HS-5 (cell line): Measurements from ENCODE around the gene NCKAP5.

ENCODE experiments used
- DNase-seq: peaks from one replicate; pipeline ENCODE4 v3.0.0-alpha.2; 2012; ENCODE audit warnings: low read depth

The NCKAP5 gene

DNA sequence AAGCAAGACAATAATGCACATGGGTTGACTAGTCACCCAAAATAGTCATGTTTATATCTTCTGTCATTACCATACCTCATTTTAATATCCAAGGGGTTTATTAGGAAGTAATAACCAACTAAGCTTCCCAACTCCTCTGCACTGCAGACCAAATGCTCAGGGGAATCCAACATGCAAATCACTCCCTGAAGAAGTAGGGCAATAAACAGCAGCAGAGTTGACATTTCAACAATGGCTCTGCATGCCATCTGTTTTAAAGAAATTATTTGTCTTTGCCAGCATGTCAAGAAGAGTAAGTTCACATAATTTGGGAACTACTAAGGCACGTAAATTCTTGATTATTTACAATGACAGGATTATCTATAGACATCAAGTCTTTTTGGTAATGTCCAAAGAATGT lies 813.9 kb downstream of the NCKAP5 start:
- no peak for DNase-seq

DNA sequence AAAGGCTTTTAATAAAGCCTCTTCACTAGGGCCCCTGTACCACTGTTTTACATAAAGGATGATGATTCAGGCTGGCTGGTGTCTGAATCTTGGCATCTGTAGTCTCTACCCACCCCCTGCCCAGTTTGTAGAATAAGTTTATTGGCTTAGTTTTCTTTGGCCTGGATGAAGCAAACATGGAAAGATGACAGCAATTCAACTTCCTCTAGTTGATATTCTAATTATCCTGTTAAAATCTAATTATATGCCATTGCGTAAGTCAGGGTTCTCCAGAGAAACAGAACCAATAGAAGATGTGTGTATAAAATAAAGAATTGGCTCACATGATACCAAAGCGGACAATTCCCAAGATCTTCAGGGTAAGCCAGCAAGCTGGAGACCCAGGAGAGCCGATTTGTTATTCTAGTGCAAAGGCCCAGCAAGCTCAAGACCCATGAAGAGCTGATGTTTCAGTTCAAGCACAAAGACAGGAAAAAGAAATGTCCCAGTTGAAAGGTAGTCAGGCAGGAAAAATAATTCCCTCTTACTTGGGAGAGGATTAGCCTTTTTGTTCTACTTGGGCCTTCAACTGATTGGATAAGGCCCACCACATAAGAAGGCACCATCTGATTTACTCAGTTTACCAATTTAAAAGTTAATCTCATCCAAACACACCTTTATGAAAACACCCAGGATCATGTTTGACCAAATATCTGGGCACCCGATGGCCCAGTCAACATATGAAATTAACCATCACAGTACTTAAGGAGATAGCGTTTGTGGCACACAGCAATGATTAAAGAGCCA lies 815.6 kb downstream of the NCKAP5 start:
- DNase-seq: no peak

DNA sequence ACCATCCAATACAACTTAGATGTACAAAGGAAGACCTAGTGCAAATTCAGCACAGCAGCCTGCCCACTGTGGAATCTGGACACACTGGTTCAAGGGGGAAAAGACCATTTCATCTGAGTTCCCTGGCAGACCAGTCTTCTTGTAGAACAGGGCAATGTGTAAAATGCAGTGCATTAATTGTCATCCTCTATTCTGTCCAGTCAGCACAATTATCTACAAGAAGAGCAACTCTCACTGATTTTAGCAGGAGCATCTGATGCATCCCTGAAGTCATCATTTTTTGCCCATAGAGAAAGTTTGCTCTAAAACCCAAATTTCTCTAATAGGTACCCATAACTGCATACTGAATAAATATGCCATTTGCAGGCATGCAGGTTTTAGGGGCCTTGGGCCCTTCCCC lies 816.4 kb downstream of the NCKAP5 start:
- DNase-seq: no peak

GRCh38 chr2:132750606-132751005 lies 817.7 kb downstream of the NCKAP5 start:
- DNase-seq: no peak

GRCh38 chr2:132747046-132747445 lies 821.2 kb downstream of the NCKAP5 start:
- no peak for DNase-seq

GRCh38 chr2:132741754-132742153 lies 826.5 kb downstream of the NCKAP5 start:
- DNase-seq: no peak

- no peak for DNase-seq
These were observed 828.1 kb downstream of the NCKAP5 start for GRCh38 chr2:132740081-132740720.

- DNase-seq: no peak
These were observed 830.0 kb downstream of the NCKAP5 start for GRCh38 chr2:132738223-132738622.

DNA sequence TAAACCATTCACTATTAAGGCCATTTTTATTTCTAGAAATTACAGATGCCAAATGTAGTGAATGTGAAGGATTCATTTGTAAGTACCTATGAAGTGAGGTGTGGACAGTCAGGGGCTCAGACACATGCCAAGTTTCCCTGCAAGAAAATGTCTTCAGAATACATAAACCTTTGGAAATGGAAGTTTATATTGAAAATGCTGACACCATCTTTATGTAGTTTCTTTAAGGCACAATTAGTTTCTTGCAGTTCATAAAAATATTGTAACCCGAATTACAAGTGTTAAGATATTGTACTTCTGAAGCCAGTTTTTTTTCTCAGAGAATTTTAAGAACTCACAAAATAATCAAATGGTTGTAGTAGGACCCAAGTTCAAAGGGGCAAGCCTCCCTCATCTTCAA lies 832.2 kb downstream of the NCKAP5 start:
- no peak for DNase-seq

GRCh38 chr2:132734961-132735360 lies 833.3 kb downstream of the NCKAP5 start:
- DNase-seq: no peak

DNA sequence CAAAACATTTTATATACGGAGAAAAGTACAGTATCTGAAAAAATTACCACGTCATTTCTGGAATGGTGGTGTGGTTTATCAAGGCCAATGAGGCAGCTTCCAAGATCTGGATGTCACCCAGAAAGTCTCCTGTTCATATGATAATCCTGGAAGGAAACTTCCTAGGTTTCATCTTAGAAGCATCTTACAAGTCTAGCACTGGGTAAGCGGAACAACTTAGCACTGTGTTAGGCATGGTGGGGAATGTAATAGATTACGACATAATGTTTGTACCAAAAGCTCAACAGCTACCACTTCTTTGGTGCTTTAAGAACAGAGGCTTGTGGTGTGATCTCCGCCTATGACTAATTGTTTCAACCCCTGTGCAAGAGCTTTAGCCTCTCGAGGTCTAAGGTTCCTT lies 835.2 kb downstream of the NCKAP5 start:
- no peak for DNase-seq

DNA sequence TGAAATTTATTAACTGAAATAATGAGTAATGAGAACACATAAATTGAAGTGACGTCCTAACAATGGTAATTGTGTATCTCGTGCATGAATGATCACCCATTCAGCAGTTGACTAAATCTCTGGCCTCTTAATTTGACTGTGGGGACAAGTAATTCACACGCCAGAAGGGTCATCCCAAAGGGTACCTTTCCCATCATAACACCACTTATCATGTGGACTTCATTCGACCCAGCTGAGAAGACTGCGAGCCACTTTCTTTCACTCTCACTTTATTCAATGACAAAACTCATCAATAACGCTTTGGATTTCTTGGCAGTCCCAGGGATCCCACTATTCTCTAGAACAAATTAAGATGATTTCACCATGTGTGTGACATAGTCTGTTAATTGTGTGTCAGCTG lies 835.6 kb downstream of the NCKAP5 start:
- no peak for DNase-seq

- DNase-seq: no peak
These were observed 836.8 kb downstream of the NCKAP5 start for GRCh38 chr2:132731441-132731840.

DNA sequence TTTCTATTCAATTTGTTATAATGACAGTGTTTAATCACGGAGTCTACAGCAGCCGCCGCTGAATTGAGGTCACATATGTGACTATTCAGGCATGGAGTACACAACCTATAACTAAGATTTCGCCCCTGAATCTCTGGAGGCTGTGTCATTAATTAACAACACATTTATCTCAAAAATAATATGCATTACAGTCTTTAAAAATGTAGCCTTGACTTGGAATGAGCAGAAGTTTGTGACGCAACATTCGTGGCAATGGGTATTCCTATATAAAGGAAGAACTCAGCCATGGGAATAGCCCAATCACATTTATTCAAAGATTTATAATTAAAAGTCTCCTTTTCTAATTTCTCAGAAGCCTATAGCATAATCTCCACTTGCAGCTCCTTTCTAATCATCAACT lies 837.7 kb downstream of the NCKAP5 start:
- DNase-seq: no peak

DNA sequence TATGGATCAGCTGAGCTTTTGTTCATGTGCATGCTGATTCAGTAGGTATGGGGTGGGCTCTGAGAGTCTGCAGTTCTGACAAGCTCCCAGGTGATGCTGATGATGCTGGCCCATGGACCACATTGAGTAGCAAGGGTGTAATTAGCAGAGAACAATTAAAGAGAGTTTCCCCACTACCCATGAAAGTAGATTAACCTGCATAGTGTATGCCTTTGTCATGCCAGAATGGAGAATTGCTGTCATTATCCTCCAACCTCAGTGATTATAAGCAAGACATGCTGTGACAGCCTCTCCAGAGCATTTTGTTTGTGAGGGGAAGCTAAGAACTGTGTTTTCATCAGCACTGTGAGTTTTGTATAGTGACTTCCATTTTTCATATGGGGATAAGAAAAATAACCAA lies 838.7 kb downstream of the NCKAP5 start:
- no peak for DNase-seq

DNA sequence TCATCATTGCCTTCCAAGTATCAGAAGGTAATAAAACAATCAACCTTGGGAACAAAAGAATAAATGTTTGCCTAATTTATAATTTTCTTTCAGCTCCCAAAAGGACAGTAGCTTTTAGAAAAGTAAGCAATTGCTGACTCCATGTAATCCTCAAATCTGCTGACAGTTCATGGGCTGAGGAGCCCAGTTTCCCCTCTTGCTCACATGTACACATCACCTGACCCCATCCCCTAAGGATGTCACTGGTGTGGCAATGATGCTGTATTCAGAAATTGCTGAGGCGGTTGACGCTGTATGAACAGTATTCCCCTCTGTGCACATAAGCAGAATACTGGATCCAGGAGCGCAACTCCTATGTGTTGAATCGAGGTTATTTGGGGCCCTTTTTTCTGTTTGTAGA lies 842.1 kb downstream of the NCKAP5 start:
- no peak for DNase-seq

- DNase-seq: no peak
These were observed 842.5 kb downstream of the NCKAP5 start for GRCh38 chr2:132725748-132726147.

DNA sequence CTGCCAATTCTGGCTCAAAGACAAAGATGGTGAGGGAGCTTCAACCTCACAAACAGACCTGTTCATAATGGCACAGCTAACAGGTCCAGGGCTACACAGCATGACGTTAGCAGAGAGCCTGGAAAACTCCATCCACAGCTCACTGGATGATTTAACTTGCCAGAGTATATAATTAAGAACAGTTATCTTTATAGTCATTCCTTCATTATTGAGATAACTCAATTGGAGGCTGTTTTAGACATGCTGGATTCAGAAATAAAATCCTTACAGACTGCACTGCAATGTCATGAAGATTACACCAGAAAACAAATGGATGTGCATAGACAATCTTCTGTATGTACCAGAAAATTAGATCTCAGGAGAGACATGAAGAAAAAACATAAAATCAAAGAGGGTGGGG lies 843.1 kb downstream of the NCKAP5 start:
- DNase-seq: no peak

DNA sequence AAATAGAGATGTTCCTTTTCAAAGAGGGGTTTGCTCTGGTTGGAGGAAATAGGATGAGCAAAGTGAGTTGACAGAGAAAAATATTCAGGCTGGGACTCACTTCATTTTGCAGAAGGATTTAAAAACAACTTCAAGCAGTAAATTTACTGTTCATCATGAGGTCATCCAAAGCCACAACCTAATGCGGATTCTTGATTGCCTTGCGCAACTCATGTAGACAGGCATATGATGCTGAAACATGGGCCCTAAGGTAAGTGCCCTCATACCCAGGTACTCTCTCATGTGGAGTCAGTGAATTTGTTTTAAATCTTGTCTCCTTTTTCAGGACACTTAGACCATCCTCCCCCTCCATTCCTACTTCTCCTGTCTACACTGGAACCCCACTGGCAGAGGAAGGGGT lies 846.3 kb downstream of the NCKAP5 start:
- DNase-seq: no peak

DNA sequence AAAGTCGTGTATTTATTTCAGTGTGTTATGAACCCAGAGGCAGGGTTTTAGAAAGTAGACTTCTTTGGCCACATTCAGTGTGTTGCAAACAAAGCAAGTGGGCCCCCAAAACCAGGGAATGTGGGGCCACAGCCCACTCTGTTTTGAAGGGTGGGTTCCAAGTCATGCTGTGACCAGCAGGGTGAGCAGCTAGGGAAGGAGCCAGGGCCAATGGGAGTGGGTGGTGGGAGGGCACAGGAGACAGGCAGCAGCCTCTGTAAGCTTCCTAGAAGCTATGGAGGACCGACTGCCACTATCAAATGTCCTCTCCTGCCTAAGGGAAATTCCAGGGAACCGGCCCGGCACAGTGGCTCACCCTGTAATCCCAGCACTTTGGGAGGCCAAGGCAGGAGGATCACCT lies 847.9 kb downstream of the NCKAP5 start:
- DNase-seq: no peak

- no peak for DNase-seq
These were observed 848.8 kb downstream of the NCKAP5 start for GRCh38 chr2:132719480-132719879.

DNA sequence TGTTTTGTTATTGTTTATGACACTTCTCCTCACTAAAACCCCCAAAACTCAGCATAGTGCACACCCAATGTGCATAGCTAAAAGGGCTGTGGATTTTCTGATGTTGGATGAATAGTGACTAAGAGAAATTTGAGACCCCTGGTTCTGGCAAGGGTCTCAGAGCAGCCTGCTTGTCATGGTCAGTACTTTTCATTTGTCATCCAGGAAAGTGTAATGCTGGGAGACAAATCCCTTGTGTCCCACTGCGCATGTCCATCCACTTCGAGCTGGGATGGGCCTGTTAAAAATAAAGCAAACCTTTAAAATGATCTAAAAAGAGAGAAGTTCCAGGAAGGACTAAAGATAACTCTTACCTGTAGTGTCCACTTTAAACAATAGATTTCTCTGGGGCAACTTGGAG lies 851.3 kb downstream of the NCKAP5 start:
- no peak for DNase-seq

DNA sequence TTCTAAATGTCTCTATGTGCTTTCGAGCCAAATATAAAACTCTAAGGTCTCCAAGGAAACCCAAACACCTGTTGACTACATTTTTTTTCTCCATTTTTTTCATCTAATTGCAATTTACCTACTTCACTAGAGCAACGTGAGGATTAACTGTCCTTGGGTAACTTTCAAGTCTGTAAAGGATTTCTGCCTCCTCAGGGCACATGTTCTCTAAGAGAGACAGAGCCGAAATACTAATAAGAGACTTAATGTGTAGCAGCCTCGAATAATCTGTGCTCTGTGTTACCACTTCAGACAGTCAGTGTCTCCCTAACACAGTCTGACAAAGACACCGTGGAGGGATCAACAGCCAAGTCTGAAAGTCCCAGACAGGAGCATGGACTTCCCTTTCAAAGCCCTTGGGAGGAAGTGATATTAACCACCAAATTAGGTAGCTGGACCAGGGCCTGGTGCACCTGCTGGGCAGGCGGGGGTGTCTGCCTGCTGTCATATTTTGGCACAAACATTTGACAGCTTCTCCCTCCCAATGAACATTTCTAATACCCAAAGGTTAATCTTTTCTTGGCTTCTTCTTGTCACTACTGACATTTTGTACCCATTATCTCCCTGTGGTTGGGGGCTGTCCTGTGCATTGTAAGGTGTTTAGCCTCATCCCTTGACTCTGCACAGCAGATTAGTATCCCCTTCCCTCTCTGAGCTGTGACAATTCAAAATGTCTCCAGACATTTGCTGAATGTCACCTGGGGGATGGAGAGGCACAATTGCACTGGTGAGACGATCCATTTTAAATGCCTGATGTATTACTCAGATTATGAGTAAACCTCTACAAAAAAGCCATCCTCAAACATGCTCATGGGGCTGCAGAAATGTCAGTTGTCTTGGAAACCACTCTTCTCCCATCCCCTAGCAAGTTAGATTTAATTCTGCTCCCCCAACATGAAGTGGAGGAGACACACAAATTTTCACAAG lies 852.6 kb downstream of the NCKAP5 start:
- DNase-seq: peak; percentile 11
